Non-pigmented ciliary epithelial cell (primary cell): Measurements from ENCODE around the gene MELTF.

Source experiments
- DNase-seq: peaks from one replicate; pipeline ENCODE4 v3.0.0-alpha.2; 2010; ENCODE audit warnings: low read depth

Gene MELTF

DNA sequence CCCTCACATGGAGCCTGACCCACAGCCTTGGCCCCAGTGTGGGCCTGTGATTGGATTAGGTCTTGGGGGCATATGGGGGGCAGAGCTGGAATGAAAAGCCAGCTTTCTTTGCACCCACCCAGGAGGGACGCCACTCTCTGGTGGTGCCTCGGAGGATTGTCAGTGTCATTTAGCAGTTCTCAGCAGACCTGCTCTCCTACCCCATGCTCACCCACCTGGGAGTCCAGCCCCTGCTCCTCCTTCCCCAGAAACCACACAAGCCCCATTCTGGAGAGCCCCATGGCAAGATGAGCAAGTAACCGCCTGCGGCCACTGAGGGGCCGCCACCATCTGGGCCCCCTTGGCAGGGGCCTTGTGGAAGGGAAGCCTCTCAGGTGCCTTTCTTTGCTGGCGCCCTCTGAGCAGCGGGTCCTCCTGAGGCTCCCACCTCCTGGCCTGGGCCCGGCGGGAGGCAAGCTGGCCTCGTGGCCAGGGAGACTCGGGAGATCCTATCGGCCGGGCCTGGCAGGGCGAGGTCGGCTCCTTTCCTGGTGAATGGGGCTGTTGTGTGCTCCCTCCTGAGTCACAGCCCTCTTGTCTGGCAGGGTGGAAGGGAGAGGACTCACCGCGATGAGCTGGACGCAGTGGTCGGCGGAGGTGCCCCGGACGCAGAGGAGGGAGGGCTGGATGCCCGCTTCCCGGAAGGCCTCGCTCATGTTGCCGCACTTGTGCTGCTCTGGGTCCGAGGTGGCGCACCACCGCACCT, 2.3 kb downstream of the MELTF start:
- DNase-seq = no peak

DNA sequence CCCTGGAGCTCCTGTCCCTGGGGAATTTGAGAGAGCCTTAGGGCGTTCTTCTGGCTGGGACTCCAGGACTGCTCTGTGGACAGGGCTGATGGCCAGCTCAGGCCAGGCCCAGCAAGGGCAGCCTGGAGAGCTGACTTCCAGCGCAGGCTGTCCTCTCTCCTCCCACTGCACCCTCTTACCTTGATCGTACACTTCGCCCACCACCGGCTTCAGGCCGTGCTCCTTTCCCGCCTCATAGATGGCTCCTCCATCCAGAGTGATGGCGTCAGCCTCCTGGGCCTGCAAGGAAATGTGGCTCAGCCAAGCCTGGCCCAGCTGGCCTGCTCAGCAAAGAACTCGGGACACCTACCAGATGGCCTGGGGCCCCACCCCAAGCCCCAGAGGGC, 3.1 kb downstream of the MELTF start:
- DNase-seq = no peak

DNA sequence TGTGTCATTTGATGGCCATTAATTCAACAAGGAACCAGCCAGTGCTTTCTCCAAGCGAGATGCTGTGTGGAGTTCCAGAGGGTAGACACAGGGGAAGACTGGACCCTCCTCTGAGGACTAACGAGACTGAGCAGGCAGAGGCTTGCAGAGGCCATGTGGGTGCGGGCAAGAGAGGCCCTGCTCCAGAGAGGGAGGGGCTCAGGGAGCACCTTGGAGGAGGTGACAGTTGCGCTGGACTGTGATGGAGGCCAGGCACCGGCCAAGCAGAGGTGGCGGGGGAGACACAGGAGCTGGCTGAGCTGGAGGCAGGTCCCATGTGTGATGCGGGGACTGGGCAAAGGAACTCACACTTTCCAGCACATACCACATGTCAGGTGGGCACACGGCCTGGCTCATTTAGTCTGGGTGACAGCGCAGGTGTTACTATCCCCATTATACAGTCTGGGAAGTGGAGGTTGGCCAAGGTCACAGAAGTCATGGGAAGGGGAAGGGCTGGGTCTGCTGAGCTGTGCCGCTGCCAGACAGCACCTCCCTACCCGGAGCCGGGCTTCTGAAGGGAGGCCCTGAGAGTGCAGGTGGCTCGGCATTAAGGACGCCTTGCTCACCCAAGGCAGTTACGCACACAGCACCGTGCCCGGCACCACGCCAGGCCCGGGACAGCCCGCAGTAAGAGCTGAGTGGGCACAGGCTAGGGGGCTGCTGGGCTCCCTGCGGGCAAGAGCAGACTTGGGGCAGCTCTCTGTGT, 3.7 kb downstream of the MELTF start:
- DNase-seq = no peak

DNA sequence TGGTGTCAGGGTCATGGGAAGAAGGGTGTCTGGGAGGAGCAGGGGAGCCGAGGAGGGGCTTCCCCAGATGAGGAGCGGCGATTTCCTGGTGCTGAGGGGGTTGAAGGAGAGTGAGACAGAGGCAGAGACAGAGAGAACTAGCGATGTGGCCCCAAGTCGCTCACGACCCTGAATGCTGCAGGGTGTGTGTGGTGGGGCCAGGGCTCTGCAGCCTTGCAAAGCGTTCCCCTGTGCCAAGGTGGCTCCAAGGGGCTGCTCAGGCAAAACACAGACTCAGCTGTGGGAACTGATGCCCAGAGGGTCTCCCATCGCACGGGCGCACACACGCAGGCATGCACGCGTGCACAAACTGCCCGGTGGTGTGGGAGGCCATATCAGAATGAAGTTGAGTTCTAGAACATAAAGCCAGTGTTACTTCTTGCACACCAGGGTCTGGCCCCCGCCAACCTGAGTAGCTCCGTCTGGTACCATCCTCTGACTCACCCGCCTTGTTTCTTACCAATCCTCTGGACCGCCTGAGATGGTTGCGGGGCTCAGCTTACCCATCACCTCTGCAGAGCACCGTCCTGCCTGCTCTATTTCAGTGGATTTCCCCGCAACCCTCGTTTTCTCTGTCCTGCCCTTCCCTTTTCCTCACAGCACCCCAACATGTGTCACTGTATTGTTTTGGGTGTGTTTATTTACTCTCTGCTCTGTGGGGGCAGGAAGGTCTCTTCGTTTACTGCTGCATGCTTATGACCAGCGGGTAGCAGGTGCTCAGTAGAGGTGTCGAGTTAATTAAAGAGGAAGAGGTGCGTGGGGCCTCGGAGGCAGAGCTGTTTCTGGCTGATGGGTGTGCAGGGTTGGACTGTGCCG, 4.5 kb downstream of the MELTF start:
- DNase-seq = no peak

DNA sequence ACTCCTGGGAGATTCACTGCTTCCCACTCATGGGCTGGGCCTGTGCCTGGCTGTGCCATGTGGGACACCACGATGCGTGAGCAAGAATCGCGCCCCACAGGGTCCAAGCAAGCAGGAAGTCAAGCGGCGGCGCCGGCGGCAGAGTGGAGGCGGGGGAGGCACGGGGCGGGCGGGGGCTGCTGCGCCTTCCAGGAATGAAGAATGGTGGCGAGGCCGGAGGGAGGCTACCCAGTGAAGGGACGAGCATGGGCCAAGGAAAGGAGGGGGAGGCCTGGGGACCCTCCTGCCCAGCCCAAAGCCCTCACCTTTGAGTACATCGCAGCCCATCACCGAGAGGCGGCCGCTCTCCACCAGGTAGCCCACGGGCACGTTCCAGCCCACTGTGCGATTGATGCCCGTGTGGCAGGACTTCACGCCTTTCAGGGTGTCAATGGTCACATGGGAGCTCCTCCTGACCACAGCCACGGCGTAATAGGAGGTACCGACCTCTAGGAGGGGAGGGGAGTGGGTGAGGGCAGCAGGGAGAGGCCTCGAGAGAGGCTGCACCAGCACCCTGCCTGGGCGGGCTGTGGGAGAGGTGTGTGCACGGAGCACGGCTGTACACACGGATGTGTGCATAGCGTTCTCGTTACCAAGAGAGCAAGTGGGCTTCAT, 5.5 kb downstream of the MELTF start:
- DNase-seq = no peak

DNA sequence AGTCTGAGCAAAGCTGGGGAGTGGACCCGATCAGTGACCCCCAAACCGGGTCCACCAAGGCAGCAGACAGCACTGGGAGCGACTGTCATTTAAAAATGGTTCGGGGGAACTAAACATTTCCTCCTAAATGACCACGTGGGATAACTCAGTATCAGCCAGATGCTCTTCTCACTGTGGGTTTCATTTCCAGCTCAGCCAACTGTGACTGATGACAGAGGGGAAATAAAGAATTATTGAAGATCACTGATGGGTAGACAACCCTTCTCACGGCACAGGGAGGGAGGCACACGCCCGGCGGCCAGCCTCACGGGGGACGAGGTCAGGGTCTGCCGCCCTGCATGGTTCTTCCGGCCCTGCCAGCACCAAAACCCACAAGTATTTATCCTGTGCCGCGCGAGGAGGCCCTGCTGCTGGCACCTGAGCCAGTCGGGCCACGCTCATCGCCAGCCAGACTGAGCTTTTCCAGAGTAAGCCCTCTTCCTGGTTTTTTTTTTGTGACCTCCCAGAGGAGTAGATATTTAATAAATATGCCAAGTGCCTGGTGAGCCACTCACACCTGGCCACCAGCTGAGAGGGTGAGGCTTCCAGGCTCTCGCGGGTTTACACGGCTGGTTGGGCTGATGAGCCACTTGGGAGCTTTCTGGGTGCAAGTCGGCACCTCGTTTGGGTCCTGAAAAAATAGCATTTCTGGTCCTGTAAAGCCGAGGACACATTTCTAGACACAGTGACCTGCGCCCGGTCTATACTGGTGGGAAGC, 6.2 kb downstream of the MELTF start:
- no peak for DNase-seq

DNA sequence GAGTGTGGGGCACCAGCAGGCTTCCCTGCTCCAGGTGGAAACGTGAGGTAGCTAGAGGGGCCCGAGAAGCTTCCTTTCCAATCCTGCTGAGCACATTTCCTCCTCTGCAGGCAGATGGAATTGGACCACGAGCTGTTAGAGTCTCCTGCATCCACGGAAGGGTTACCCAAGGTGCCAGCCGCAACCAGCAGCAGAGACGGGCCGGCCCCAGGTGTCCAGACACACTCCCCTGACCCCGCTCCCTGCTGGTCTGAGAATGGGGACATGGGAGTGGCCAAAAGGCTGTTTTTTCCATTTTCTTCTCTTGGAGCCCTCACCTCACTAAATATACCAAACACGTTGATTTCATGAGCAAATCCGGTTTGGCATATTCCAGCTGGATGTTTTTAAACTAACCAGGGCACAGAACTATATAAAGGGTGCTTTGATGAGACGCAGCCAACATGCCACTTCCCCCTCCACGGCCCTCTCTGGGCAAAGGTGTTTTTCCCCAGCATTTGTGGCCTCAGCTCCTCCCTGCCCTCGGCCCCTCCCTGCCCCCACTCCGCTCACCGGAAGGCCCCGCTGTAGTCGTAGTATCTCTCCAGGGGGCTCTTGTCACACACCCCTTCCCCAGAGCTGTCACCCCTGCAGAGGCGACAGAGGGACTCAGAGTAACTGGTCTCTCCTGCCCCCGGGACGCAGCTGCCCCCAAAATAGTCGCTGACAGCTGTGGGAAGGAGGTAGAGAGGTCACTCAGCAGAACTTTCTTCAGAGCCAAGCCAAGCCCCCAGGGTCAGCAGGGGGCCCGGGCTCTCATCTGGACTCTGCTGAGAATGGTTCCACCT, 7.0 kb downstream of the MELTF start:
- DNase-seq = no peak

DNA sequence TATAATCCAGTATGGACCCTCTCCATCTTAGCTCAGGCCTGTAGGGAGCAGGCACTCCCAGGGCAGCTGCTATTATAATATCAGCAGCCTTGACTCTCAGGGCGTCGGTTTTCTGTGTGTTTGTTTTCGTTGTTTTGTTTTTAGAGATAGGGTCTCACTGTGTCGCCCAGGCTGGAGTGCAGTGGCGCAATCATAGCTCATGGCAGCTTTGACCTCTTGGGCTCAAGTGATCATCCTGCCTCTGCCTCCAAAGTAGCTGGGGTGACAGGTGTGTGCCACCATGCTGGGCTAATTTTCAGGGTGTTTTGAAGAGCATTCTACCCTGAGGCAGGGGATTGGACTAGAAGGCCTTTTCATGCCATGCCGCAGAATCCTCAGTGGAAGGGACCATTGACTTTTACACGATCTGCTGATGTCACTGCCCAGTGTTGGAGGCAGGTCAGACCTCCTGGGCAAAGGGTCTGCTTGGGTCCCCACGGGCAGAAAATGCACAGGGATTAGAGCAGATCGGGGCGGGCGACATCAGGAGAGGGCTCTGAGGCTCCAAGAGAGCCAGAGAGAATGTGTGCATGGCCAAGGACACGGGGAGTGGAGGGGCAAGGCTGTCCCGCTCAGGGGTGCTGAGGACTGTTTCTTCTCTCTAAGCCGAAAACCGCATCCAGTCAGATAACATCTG, 7.8 kb downstream of the MELTF start:
- no peak for DNase-seq

DNA sequence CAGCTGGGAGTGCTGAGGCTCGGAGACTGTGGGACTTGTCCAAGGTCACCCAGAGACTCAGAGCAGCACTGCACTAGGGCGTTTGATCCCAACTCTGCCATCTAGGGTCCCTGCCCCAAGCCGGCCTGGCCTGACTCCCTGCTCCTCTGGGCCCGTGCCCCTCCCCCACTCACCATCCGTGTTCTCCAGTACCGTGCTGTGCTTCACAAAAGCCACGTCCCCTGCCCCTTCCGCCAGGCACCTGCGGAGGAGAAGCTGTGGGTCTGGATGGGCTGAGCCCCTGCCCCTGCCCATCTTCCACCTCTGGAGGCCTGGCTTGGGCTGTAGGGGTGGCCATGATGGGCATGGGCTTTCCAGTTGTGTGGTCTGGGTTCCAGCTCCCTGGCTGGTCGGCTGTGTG, 8.4 kb downstream of the MELTF start:
- no peak for DNase-seq

DNA sequence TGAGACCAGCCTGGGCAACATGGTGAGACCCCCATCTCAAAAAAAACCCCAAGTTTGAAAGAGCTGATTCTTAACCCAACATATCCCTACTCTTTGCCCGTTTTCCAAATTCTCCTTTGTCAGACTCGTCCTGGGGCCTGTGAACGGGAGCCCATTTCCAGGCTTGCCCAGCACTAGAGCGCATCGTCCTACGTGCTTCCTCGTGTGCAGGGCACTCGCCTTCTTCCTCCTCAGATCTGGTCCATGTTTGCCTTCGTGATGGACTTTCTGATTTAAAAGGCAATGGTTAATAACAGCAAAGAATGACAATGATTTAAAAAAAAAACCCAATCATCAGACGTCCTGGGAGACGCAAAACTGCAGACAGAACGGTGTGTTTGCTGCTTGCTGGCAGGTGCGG, 10.1 kb downstream of the MELTF start:
- DNase-seq = no peak

DNA sequence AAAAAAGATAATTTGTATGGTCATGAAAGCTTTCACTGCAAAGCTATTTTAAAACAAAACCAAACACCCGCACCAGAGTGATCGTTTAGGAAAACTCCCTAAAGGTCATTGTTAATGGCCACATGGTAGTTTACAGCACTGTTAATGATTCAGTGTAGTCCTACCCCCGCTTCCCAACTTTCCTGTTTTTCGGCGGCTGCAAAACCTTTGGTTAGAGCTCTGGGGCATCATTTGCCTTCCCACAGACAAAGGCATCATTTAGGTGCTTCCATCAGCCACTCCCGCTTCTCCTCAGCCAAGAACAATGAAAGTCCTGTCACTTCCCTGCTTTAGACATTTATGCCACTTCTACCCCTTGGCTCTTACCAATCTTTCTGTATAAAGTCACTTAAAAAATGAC, 10.6 kb downstream of the MELTF start:
- no peak for DNase-seq

DNA sequence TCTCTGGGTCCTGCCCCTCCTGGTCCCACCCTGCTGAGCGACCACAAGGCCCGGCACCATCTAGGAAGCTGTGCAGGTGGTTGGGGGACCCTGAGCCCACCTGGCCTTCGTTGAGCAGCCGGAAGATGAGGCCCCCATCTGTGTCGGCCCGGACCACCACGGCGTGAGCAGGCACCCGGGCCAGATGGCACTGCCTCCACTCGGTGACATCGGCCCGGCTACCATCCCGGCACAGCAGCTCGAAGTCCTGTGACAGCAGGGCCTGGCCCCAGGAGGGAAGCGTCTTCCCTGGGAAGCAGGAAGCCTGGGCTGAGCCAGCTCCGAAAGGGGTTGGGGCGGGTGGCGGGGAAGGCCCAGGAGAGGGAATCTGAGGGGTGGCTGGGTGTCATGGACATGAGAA, 12.6 kb downstream of the MELTF start:
- DNase-seq = no peak

DNA sequence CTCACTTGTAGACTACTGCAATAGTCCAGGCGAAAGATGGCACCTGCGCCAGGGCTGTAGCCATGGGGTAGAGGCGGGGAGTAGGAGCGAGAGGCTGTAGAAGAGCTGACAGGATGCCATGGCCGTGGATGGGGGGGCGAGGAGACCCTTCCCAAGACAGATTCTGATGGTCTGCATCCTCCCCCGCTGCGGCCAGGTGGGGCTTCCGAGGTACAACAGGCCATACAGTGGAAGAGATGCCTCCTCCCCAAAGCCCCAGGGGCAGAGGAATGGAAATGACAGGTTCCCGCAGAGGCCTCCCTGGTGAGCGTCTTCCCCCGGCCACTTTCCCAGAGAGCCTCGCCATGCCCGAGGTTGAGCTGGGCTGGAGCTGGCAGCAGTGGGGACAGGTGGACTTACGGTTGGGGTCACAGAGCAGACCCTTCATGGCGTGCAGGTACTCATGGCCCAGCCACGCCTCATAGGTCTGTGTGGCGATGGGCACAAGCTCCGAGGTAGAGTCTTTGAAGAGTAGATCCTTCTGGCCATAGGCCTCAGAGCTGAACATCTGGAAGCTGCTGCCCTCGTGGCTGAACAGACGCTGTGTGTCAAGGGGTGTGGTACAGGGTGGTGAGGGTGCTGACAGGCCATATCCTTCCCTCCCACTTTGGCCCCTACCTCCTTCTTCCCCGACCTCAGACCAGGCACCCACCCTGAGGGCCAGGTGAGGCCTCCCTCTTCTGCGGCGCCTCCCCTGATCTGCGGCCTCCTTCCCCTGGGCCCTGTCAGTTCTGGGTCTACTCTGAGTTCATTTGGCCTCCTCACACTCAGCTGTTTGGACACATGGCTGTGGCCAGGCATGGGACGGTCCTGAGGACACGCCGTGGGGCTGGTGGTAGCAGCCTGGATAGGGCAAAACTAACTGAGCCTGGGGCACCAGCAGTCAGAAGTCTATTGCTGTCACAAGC, 13.6 kb downstream of the MELTF start:
- no peak for DNase-seq

DNA sequence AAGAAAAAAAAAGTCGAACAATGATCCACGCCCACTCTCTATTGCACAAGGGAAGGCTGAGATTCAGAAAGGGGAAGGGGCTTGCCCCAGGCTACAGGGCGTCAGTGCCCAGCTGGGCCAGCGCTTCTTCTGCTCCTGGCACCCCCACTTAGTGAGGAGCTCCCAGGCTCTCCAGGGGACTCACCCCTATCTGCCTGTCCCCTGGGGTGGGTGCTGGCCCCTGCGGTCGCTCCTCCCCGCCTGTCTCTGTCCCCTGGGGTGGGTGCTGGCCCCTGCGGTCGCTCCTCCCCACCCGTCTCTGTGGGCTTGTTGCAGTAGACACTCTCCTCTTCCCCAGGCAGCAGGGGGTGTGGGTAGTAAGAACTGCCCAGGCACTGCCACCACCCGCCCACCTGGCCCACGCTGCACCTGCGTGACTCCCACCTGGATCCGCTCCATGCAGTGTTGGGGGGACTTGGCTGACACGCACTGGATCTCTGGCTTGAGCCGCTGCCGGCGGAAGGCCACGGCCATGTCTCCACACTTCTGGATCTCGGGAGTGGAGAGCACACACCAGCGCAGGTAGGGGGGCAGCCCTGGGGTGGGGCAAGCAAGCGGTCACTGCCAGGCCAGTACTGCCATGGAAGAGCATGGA, 14.6 kb downstream of the MELTF start:
- DNase-seq = no peak

DNA sequence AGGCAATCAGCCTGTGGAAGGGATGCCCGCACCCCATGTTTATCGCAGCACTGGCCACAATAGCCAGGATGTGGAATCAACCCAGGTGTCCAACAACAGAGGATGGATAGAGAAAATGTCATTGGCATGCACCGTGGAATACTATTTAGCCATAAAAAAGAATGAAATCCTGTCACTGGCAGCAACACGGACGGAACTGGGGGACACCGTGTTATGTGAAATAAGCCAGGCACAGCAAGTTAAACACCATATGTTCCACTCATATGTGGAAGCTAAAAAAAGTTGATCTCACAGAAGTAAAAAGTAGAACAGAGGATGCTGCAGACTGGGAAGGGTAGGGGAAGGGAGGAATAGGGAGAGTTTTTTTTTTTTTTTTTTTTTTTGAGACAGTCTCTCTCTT, 15.6 kb downstream of the MELTF start:
- DNase-seq = no peak

DNA sequence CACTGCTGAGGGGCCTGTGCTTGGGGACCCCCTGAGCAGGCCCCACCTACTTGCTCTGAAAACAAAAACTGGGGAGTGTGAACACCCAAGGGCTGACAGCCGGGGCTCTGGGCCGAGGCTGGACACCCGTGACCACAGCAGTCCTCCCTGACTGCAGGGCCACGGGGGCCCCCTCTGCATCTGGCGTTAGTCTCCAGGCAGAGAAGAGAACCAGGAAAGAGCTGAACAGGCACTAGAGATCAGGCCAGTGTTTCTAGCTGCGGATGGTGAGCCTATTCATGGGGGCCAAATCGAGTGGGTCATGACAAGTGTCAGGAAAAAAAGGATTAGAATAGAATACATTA, 17.1 kb downstream of the MELTF start:
- no peak for DNase-seq

DNA sequence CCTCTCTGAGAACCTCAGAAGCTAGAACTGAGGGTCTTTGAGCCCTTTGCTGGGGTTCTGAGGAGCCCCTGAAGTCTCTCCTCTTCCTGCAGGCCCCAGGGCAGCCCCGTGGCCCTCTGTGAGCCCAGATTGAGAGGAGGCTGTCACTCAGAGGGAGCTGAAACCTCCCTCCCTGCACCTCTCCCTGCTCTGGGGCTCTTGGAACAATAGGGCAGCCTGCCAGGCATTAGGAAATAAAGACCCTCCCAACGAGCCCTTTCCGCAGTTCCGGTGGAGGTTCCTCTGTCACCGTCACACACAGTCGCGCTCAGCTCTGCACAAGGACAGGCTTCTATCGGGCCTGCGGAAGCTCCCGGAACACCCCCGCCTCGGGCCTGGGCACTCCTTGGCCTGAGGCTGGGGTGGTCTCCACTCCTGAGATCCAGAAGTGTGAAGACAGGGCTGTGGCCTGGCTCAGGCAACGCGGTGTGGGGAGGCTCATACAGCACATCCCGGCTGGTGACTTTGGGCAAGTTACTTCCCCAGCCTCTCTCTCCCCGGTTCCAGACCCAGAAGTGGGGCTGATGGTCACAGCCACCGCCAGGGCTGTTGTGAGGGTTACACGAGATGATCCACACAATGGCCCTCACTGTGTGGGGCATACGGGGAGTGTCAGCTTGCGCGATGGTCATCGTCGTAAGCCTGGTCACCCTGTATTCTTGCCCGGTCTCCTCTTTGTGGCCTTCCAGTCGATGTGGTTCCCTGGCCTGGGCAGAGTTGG, 17.7 kb downstream of the MELTF start:
- DNase-seq = no peak
